NCI-H146 treated with DMSO at 0.1 percent for 48 hours (cell line): ENCODE results near the gene CWC25.
"Not testable (repeated sequence)": the region's sequence is repeated elsewhere in the genome, so short reads cannot be mapped to it uniquely, and the experiment has no call there.

Source experiments
- DNase-seq: peaks from one replicate; lab custom pipeline; 2025; ENCODE audit not compliant: unreplicated experiment; lab: John Stamatoyannopoulos, UW

CWC25 gene

DNA sequence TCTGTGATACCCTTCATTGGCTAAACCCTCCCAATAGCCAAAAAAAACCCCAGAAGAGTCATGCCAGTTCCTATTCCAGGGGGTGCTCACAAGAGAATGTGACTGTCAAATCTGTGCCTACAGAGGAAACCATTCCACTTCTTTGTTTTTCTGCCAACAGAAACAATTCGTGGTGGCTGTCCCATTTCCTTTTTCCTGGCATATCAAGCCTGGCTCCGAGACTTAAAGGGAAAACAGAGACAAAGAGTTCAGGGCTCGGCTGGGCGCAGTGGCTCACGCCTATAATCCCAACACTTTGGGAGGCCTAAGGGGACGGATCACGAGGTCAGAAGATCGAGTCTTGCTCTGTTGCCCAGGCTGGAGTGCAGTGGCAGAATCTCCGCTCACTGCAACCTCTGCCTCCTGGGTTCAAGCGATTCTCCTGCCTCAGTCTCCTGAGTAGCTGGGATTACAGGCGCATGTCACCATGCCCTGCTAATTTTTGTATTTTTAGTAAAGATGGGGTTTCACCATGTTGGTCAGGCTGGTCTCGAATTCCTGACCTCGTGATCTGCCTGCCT, 34.9 kb downstream of the CWC25 start:
- not testable (repeated sequence) for DNase-seq

DNA sequence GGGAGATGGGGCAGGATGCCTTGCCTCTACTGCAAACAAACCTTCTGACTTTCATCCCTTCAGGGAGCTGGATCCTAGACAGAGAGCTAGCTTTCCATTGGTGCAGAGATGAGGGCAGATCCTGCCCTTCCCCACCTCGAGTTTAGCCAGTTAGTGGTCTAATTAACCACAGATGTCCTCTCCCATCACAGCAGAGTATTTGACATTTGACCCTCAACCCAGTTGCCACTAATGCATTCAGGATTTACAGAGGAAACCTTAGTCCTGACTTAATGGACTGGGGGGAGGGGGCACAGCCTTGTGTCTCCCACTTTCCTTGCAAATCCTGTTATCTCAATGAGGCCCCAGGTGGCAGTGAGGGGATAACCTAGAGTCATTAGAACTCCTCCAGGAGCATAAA, 35.9 kb downstream of the CWC25 start:
- no peak for DNase-seq

GRCh38 chr17:38787999-38788398, 37.1 kb downstream of the CWC25 start:
- not testable (repeated sequence) for DNase-seq

DNA sequence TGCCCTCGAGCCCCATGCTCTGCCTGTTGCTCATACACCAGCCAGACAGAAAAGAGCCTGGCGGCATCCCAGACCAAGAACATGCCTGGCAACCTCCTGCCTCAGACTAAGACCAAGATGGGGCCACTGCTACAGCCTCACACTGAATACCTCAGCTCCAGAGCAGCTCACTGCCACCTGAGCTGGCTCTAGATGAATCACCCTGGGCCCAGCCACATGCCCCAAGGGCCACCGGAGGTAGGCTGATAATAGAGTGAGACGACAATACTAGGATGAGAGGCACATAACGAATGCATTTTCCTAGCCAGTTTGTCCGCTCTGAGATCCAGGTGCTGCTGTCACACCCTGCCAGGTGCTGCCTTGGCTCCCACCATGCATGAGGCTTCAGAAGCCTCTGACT, 38.7 kb downstream of the CWC25 start:
- DNase-seq, result no peak

DNA sequence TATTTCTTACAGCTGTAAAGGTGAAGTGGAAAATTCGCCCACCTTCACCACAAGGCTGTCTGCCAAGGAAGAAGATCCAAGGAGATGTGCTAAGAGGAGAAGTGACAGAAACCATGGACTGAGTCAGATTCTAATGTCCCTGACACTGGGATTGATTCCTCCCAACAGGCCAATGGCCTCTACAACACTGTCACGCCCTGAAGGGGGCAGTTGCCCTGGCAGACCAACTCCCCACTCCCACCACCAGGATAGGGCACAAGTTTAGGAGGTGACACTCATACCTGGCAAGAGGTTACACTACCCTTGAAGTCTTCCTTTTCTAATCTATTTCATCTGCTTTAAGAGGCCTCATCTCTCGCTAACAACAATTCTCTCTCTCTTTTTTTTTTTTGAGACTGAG, 41.9 kb downstream of the CWC25 start:
- DNase-seq, result no peak

GRCh38 chr17:38779965-38780752, 45.0 kb downstream of the CWC25 start:
- DNase-seq, result no peak

DNA sequence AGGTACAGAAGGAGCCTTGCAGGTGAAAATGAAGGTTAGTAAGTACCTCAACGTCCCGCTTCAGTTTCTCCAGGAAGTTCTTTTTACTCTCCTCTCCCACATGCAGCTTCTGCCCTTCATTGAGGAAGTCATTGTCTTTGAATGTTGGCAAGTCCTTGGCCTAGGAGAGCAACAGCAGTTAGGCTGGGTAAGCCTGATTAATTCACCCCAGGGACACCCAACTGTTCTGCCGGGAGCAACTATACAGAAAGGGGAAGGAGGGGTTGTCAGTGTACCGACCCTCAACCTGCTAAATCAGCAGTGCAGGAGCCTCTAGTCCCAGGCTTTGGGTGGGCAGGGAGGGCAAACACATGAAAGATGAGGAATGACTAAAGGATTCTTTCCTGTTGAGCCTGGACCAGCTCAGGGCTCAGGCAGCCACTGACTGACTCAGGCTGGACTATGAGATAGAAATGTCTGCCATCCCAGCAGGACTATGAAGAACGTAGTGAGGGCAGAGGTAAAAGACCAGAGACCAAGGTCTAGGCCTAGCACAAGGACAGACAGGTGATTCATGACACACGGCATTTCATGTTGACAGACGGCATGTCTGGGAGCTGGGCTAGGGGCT, 47.4 kb downstream of the CWC25 start:
- DNase-seq, result no peak

GRCh38 chr17:38773258-38773657, 51.9 kb downstream of the CWC25 start:
- DNase-seq, result no peak

GRCh38 chr17:38768417-38768816, 56.7 kb downstream of the CWC25 start:
- no peak for DNase-seq

- DNase-seq, result no peak
These were observed 58.8 kb downstream of the CWC25 start for GRCh38 chr17:38766341-38766740.

GRCh38 chr17:38762231-38762630, 62.9 kb downstream of the CWC25 start:
- DNase-seq, result no peak

DNA sequence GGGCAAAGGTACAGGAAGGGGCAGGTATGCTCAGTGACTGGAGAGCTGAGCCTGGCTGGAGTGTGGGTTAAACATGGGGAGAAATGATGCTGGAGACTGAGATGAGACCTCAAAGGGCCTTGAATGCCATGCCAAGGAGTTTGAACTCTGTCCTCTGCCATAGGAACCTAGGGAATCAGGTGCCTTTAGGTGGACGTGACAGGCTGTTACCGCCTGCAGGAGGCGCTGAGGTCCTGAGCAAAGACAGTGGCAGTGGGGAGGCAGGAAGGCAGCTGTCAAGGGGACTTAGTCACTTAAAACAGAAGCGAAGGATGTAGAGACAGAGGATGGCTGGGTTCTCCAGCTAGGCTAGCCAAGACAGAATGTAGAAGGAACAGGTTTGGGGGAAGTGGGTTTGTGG, 63.5 kb downstream of the CWC25 start:
- no peak for DNase-seq

- DNase-seq, result no peak
These were observed 72.0 kb downstream of the CWC25 start for GRCh38 chr17:38753071-38753506.

DNA sequence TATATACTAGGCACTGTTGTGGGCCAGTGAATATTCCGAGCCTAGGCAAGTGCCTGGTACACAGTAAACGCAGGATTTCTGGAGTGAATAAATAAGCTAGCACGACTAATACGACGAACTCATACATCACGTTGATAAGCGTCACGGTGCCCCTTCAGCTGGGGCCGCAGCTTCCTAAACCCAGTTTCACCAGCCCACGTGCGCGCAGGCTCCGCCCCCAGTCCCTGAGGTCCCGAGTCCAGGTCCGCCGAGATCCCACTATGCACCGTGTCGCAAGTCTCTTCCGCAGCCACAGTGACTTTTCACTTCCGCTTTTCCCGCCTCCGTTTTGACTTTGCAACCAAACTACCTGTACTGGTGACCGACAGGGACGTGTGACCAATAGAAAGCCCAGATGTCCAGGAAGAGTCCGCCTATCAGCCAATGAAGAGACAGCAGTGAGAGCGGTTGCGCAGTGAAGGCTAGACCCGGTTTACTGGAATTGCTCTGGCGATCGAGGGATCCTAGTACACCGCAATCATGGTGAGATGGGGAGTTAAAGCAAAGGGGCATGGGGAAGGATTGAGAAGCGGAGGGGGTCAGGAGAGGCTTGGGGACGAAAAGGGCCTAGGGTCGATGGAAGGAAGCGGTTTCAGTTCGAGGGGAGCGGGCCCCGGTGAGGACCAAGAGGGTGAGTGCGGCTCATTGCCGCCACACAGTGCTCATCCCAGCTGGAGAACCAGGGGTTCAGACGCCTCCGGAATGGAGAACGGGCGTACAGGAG, 72.6 kb downstream of the CWC25 start, which contains the start of gene PSMB3:
Gene PSMB3, plus strand, starts transcription at position 434 of the 763 bp plus-strand sequence. Its CDS starts 86 bp downstream, at position 520.
- peak; percentile 99 for DNase-seq

DNA sequence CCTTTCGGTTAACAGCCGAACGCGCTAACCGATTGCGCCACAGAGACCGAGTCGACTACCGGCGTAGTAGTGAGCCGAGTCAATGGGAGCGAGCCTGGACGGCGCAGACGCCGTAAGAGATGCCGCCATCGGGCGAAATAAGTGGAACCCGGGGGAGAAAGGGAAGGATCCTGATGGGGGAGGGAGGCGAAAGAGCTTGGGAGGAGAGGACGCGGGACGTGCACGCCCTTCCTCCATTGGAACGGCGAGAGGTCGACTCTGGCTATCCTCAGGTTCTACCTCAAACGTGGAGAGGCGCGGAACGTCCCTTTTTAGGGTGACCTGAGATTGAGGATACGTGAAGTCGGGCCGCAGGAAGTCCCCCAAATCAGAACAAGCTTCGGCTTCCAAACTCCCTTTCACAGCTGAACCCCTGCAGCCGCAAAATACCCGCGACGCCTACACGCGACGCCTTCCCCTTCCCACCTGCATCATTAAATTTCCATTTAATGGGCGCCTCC, 73.3 kb downstream of the CWC25 start:
- DNase-seq, result peak; percentile 72

GRCh38 chr17:38751144-38751807, 73.8 kb downstream of the CWC25 start:
- peak; percentile 62 for DNase-seq
